Duodenal mucosa (tissue), 2 donors: Measurements from ENCODE around the gene MTPN.

ENCODE experiments used
- H3K27ac ChIP-seq: one replicate; pipeline ENCODE4 v1.7.0; 2013; ENCODE audit warnings: low read depth, low read length
- H3K27me3 ChIP-seq, 2 donors: one replicate each; pipeline ENCODE4 v1.7.0; 2013; ENCODE audit warnings: low read length in 2 of 2, control low read depth in 1 of 2; ENCODE audit not compliant: insufficient read depth in 2 of 2, control insufficient read depth in 1 of 2
- H3K36me3 ChIP-seq, 2 donors: one replicate each; pipeline ENCODE4 v1.7.0; 2013; ENCODE audit warnings: low read length in 2 of 2, control low read depth in 1 of 2; ENCODE audit not compliant: insufficient read depth in 2 of 2, control insufficient read depth in 1 of 2
- H3K4me1 ChIP-seq, 2 donors: one replicate each; pipeline ENCODE4 v1.7.0; 2013; ENCODE audit warnings: low read length in 2 of 2, control low read depth in 1 of 2; ENCODE audit not compliant: insufficient read depth in 2 of 2, control insufficient read depth in 1 of 2
- H3K4me3 ChIP-seq, 2 donors: one replicate each; pipeline ENCODE4 v1.7.0; 2013; ENCODE audit warnings: low read length in 2 of 2, low read depth in 1 of 2
- H3K9ac ChIP-seq, 2 donors: one replicate each; pipeline ENCODE4 v1.7.0; 2013; ENCODE audit warnings: low read length in 2 of 2, low read depth in 1 of 2
- H3K9me3 ChIP-seq, 2 donors: one replicate each; pipeline ENCODE4 v1.7.0; 2013; ENCODE audit warnings: low read length in 2 of 2, control low read depth in 1 of 2; ENCODE audit not compliant: control insufficient read depth in 1 of 2

Gene MTPN

DNA sequence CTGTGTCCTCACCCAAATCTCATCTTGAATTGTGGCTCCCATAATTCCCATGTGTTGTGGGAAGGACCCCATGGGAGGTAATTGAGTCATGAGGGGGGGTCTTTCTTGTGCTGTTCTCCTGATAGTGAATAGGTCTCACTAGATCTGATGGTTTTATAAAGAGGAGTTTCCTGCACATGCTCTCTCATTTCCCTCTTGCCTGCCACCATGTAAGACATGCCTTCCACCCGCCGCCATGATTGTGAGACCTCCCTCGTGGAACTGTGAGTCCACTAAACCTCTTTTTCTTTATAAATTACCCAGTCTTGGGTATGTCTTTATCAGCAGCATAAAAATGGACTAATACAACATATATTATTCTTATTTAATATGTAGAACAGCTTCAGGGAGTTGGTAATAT lies 29.0 kb upstream of the MTPN start:
- Histone ChIP-seq H3K4me1 (no peaks in the 10 kb centered on the region), H3K9me3 (no peaks in the 10 kb centered on the region), H3K4me3 (no peak overlapping the region), H3K36me3 (no peaks in the 10 kb centered on the region), H3K9ac (no peak overlapping the region), H3K27ac (no peak overlapping the region), H3K27me3 (no peaks in the 10 kb centered on the region)

DNA sequence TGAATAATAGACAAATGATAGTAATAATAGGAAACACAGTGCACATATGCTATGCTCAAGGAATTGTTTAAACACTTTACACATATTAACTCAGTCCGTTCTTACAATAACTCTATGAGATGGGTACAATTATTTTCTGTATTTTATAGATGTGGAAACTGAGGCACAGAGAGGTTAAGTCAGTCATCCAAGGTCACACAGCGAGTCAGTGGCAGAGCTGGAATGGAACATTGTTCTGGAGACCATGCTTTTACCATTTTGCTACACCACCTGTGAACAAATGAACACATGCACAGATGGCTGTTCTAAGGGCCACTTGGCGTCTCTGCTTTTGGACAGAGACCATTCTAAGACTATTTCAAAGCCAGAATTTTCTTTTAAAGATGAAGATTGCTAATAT lies 26.9 kb upstream of the MTPN start:
- H3K36me3 ChIP-seq = no peaks in the 10 kb centered on the region
- H3K27me3 ChIP-seq = no peaks in the 10 kb centered on the region
- H3K9ac ChIP-seq = no peak overlapping the region
- no peak overlapping the region for H3K27ac ChIP-seq
- no peaks in the 10 kb centered on the region for H3K9me3 ChIP-seq
- no peak overlapping the region for H3K4me3 ChIP-seq
- no peaks in the 10 kb centered on the region for H3K4me1 ChIP-seq

DNA sequence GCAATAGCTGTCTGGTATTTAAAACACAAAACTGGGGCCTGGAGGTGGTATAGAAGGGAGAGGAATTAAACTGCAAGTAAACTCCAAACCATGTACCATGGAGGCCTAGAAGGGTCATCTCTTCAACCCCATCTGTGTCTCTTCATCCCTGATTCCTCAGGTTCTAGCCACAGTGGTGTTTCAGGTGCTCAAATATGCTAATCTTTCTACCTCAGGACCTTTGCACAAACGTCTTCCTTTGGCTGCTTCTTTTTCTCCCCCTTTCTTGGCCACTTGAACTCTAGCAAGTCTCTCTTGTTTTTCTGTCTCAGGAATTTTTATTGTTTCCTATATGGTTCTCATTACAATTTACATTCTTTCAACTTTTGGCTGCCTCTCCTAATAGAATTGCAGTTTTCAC lies 25.6 kb upstream of the MTPN start:
- Histone ChIP-seq H3K9me3 (no peaks in the 10 kb centered on the region), H3K27ac (no peak overlapping the region), H3K36me3 (no peaks in the 10 kb centered on the region), H3K4me3 (no peak overlapping the region), H3K4me1 (no peaks in the 10 kb centered on the region), H3K27me3 (no peaks in the 10 kb centered on the region), H3K9ac (no peak overlapping the region)

- Histone ChIP-seq H3K27ac (no peak overlapping the region), H3K9ac (no peak overlapping the region)
Observed at GRCh38 chr7:136000288-136000913, 23.2 kb upstream of the MTPN start.

DNA sequence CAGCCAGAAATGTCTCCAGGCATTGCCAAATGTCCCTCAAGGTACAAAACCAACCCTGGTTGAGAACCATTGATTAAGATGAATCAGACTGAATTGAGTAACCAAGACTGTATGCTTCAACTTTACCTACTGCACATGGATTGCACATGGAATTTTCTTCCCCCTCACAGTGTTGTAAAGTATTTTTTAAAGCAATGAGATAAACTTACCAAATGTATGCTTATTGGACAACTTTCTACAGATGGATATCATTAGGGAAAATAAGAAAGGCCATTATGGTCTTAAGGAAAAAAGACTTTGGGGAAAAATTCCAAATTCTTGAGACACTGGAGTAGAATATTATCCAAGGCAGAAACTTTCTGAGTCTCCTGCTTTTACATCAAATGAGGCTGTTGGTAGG lies 20.9 kb upstream of the MTPN start:
- no peaks in the 10 kb centered on the region for H3K36me3 ChIP-seq
- no peaks in the 10 kb centered on the region for H3K4me1 ChIP-seq
- no peak overlapping the region for H3K4me3 ChIP-seq
- no peak overlapping the region for H3K9ac ChIP-seq
- H3K9me3 ChIP-seq = no peaks in the 10 kb centered on the region
- no peak overlapping the region for H3K27ac ChIP-seq
- no peaks in the 10 kb centered on the region for H3K27me3 ChIP-seq

More at GRCh38 chr7:136000288-136000913, 23.2 kb upstream of the MTPN start:
- Histone ChIP-seq H3K4me3 (no peak overlapping the region), H3K9me3 (no peaks in the 10 kb centered on the region), H3K4me1 (no peaks in the 10 kb centered on the region), H3K36me3 (no peaks in the 10 kb centered on the region), H3K27me3 (no peaks in the 10 kb centered on the region)

DNA sequence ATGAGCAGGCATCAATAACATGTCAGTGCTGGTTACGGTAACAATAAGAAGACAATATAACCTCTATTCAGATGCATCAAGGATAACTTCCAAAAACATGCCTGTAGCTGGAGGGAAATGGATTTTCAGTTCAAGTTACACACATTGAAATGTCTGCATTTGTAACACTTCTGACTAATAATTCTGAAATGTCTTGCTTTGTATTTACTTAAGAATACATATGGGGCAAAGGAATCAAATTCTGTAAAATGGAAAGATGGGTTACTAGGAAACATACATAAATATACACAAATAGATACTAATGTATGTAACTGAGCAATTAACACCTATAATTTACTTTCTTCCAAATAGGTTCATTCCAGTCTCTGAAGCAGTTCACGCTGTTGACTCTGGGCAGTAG lies 18.6 kb upstream of the MTPN start:
- no peak overlapping the region for H3K27ac ChIP-seq
- H3K9ac ChIP-seq = no peak overlapping the region
- no peaks in the 10 kb centered on the region for H3K27me3 ChIP-seq
- H3K4me3 ChIP-seq = no peak overlapping the region
- H3K36me3 ChIP-seq = no peaks in the 10 kb centered on the region
- no peaks in the 10 kb centered on the region for H3K4me1 ChIP-seq
- no peaks in the 10 kb centered on the region for H3K9me3 ChIP-seq

DNA sequence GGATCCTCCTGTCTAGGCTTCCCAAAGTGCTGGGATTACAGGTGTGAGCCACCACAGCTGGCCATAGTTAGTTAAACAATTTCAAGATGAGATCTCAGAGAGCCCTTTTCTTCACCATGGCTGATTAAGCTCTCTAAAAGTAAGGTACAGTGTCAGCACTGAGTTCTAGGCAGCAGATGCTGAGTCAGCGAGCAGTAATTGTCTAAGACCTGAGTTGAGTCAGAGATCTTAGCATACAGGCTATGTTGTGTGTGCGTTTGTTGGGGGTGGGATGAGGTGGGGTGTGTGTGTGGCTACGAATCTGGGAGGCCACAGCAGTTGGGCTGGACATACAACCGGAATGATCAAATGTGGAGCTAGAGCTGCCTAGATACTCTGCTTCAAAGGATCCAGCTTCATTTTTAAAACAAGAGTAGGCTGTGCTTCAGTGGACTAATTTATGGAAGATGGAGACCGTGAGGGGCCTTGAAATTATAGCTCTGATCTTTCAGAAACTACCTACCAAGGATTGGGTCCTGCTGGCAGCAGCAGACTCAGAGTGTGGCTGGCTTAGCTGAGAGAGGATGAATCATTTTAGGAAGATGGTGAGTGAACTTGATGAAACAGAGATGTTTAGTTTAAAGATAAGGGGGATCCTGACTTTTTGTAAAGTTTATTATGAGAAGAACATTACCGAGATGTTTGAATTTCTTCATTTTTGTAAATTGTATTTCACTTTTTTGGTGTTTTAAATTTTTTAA lies 17.5 kb upstream of the MTPN start:
- Histone ChIP-seq H3K27ac (no peak overlapping the region), H3K9ac (no peak overlapping the region), H3K4me3 (no peak overlapping the region), H3K4me1 (no peaks in the 10 kb centered on the region), H3K27me3 (no peaks in the 10 kb centered on the region), H3K9me3 (no peaks in the 10 kb centered on the region), H3K36me3 (no peaks in the 10 kb centered on the region)

- no peak overlapping the region for H3K9ac ChIP-seq
- H3K9me3 ChIP-seq = no peaks in the 10 kb centered on the region
- no peak overlapping the region for H3K27ac ChIP-seq
- H3K4me1 ChIP-seq = no peaks in the 10 kb centered on the region
- no peaks in the 10 kb centered on the region for H3K27me3 ChIP-seq
- H3K4me3 ChIP-seq = no peak overlapping the region
- no peaks in the 10 kb centered on the region for H3K36me3 ChIP-seq
Observed at GRCh38 chr7:135993950-135994349, 16.8 kb upstream of the MTPN start.

DNA sequence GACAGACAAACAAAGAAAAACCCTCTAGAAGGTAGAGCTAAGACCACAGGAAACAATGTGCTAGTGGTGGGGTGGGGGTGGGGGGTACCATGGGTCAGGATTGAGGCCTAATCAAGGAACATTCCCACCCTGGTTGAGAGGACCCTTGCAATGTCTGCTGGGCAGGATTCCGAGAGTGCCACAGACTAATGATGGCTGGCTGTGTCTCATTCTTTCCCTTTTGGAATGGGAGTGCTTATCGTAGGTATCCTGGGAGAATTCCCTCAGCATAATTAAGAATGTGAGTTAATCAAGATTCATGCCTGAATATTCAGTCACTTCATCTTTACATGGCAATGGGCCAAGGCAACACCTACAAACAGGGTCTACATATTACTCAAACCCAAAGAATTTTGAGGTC lies 14.7 kb upstream of the MTPN start:
- Histone ChIP-seq H3K27ac (no peak overlapping the region), H3K4me3 (no peak overlapping the region), H3K9me3 (no peaks in the 10 kb centered on the region), H3K36me3 (no peaks in the 10 kb centered on the region), H3K9ac (no peak overlapping the region), H3K4me1 (no peaks in the 10 kb centered on the region), H3K27me3 (no peaks in the 10 kb centered on the region)

- H3K9ac ChIP-seq = no peak overlapping the region
- no peaks in the 10 kb centered on the region for H3K27me3 ChIP-seq
- H3K27ac ChIP-seq = no peak overlapping the region
- no peaks in the 10 kb centered on the region for H3K4me1 ChIP-seq
- H3K9me3 ChIP-seq = no peaks in the 10 kb centered on the region
- H3K36me3 ChIP-seq = no peaks in the 10 kb centered on the region
- H3K4me3 ChIP-seq = no peak overlapping the region
Observed at GRCh38 chr7:135991322-135991721, 14.2 kb upstream of the MTPN start.
